ENCODE results near the gene DOLPP1.

Gene DOLPP1

DNA sequence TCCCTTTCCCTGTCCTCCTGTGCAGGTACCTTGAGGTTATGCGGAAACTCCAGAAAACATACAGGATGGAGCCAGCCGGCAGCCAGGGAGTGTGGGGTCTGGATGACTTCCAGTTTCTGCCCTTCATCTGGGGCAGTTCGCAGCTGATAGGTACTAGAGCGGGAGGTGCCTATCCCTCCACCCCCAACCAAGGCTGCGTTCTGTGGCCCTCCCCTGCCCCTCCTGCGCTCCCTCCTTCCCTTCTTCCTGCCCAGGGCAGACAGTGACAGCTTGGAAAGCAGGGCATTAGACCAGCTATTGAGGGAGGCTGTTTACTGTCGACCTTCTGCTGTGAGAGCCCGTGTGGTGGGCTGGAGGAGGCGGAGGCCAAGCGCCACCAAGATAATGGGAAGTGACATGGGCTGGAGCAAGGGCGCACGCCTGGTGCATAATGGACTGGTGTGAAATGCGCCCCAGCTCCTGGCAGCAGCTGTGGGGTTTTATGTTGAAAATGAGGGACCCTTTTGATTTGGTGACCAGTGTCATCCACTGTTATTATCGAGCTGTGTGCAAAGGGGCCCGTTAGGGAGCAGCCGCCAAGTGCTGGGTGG lies 55.6 kb downstream of the DOLPP1 start:
- peaks cover 29% of the 10 kb centered on the region for H3K4me1 ChIP-seq (ENCODE audit: low read length)
- no peaks in the 10 kb centered on the region for H3K27me3 ChIP-seq (ENCODE audit: low read depth, low read length)
- H3K4me2 ChIP-seq (ENCODE audit: low read length), result no peak overlapping the region
- no peak overlapping the region for H3K4me3 ChIP-seq (ENCODE audit: low read length)
- H3K36me3 ChIP-seq (replicated peaks; ENCODE audit: low read depth, low read length), result peaks cover 29% of the 10 kb centered on the region
- TF ChIP-seq, protein P1, sequence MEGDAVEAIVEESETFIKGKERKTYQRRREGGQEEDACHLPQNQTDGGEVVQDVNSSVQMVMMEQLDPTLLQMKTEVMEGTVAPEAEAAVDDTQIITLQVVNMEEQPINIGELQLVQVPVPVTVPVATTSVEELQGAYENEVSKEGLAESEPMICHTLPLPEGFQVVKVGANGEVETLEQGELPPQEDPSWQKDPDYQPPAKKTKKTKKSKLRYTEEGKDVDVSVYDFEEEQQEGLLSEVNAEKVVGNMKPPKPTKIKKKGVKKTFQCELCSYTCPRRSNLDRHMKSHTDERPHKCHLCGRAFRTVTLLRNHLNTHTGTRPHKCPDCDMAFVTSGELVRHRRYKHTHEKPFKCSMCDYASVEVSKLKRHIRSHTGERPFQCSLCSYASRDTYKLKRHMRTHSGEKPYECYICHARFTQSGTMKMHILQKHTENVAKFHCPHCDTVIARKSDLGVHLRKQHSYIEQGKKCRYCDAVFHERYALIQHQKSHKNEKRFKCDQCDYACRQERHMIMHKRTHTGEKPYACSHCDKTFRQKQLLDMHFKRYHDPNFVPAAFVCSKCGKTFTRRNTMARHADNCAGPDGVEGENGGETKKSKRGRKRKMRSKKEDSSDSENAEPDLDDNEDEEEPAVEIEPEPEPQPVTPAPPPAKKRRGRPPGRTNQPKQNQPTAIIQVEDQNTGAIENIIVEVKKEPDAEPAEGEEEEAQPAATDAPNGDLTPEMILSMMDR (IDR thresholded peaks at IDR 0.05; ENCODE audit: low read depth, low read length), result no peak
- TF ChIP-seq EZH2phosphoT487 (IDR thresholded peaks at IDR 0.05; ENCODE audit: low read depth), result no peak
- no peak overlapping the region for H3K27ac ChIP-seq (ENCODE audit: low read length)
- H4K20me1 ChIP-seq (ENCODE audit: insufficient read depth, low read length), result peaks cover 2% of the 10 kb centered on the region; the same call in 1 of the 2 replicates
- no peaks in the 10 kb centered on the region for H3K9me3 ChIP-seq (ENCODE audit: insufficient read depth, low read length)
- H3K79me2 ChIP-seq (ENCODE audit: low read length), result no peaks in the 10 kb centered on the region
- no peak overlapping the region for H3K9ac ChIP-seq (ENCODE audit: low read length)
- no peak overlapping the region for H2AFZ ChIP-seq (ENCODE audit: low read depth, low read length)

- Histone ChIP-seq H3K36me3 (replicated peaks; ENCODE audit: low read depth, low read length) (peaks cover 33% of the 10 kb centered on the region), H3K4me2 (ENCODE audit: low read length) (no peak overlapping the region), H3K27ac (ENCODE audit: low read length) (no peak overlapping the region), H3K4me3 (ENCODE audit: low read length) (no peak overlapping the region), H4K20me1 (ENCODE audit: insufficient read depth, low read length) (peaks cover 7% of the 10 kb centered on the region; the same call in 1 of the 2 replicates), H3K4me1 (ENCODE audit: low read length) (peaks cover 35% of the 10 kb centered on the region), H3K9me3 (ENCODE audit: insufficient read depth, low read length) (no peaks in the 10 kb centered on the region), H2AFZ (ENCODE audit: low read depth, low read length) (no peak overlapping the region), H3K27me3 (ENCODE audit: low read depth, low read length) (no peaks in the 10 kb centered on the region), H3K79me2 (ENCODE audit: low read length) (no peaks in the 10 kb centered on the region), H3K9ac (ENCODE audit: low read length) (no peak overlapping the region)
- TF ChIP-seq EZH2phosphoT487 (IDR thresholded peaks at IDR 0.05; ENCODE audit: low read depth), result no peak
- TF ChIP-seq, protein P1 (IDR thresholded peaks at IDR 0.05; ENCODE audit: low read depth, low read length), result no peak
Measured at GRCh38 chr9:129137292-129138143, 56.6 kb downstream of the DOLPP1 start.

DNA sequence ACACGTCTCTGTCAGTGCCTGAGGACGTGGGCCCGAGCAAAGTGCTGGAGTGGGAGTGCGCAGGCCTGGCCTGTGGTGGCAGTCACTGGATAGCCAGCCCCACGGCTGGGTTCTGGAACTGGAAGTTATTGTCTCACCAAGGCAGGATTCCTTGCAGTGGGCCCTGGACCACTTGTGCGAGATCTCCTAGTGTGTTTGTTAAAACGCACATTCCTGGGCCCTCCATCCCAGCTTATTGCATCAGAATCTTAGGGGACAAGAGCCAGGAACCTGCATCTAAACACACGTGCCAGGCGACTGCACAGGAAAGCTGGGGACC lies 57.2 kb downstream of the DOLPP1 start:
- no peak overlapping the region for H3K27ac ChIP-seq (ENCODE audit: low read length)
- no peak overlapping the region for H3K4me3 ChIP-seq (ENCODE audit: low read length)
- H3K4me2 ChIP-seq (ENCODE audit: low read length), result no peak overlapping the region
- H3K27me3 ChIP-seq (ENCODE audit: low read depth, low read length), result no peaks in the 10 kb centered on the region
- peaks cover 38% of the 10 kb centered on the region for H3K36me3 ChIP-seq (replicated peaks; ENCODE audit: low read depth, low read length)
- H2AFZ ChIP-seq (ENCODE audit: low read depth, low read length), result no peak overlapping the region
- peaks cover 11% of the 10 kb centered on the region; the same call in 1 of the 2 replicates for H4K20me1 ChIP-seq (ENCODE audit: insufficient read depth, low read length)
- peaks cover 39% of the 10 kb centered on the region for H3K4me1 ChIP-seq (ENCODE audit: low read length)
- H3K9me3 ChIP-seq (ENCODE audit: insufficient read depth, low read length), result no peaks in the 10 kb centered on the region
- H3K9ac ChIP-seq (ENCODE audit: low read length), result no peak overlapping the region
- TF ChIP-seq, protein P1 (IDR thresholded peaks at IDR 0.05; ENCODE audit: low read depth, low read length), result no peak
- TF ChIP-seq EZH2phosphoT487 (IDR thresholded peaks at IDR 0.05; ENCODE audit: low read depth), result no peak
- H3K79me2 ChIP-seq (ENCODE audit: low read length), result no peaks in the 10 kb centered on the region

GRCh38 chr9:129138476-129139232 lies 57.7 kb downstream of the DOLPP1 start:
- no peak overlapping the region for H3K4me2 ChIP-seq (ENCODE audit: low read length)
- peaks cover 41% of the 10 kb centered on the region for H3K36me3 ChIP-seq (replicated peaks; ENCODE audit: low read depth, low read length)
- peaks cover 15% of the 10 kb centered on the region; the same call in 1 of the 2 replicates for H4K20me1 ChIP-seq (ENCODE audit: insufficient read depth, low read length)
- no peaks in the 10 kb centered on the region for H3K9me3 ChIP-seq (ENCODE audit: insufficient read depth, low read length)
- H3K27me3 ChIP-seq (ENCODE audit: low read depth, low read length), result no peaks in the 10 kb centered on the region
- no peaks in the 10 kb centered on the region for H3K79me2 ChIP-seq (ENCODE audit: low read length)
- H3K27ac ChIP-seq (ENCODE audit: low read length), result no peak overlapping the region
- TF ChIP-seq EZH2phosphoT487 (IDR thresholded peaks at IDR 0.05; ENCODE audit: low read depth), result no peak
- TF ChIP-seq, protein P1 (IDR thresholded peaks at IDR 0.05; ENCODE audit: low read depth, low read length), result no peak
- H2AFZ ChIP-seq (ENCODE audit: low read depth, low read length), result no peak overlapping the region
- H3K4me1 ChIP-seq (ENCODE audit: low read length), result peaks cover 39% of the 10 kb centered on the region
- H3K9ac ChIP-seq (ENCODE audit: low read length), result no peak overlapping the region
- no peak overlapping the region for H3K4me3 ChIP-seq (ENCODE audit: low read length)

Data from OCI-LY3 (cell line).